AG09309 (cell line): Measurements from ENCODE around the gene UGGT1.

Experiments
- DNase-seq: peaks from one replicate; pipeline ENCODE4 v3.0.0-alpha.2; 2010; ENCODE audit warnings: low read depth
- H3K4me3 ChIP-seq: 2 replicates; pipeline ENCODE4 v1.5.1; 2011; ENCODE audit warnings: mild to moderate bottlenecking, low read depth, low read length, moderate library complexity; ENCODE audit not compliant: control insufficient read depth
- CTCF ChIP-seq: IDR thresholded peaks from 2 replicates; pipeline ENCODE4 v1.5.1; 2011; ENCODE audit warnings: mild to moderate bottlenecking, low read depth, low read length, inconsistent platforms; ENCODE audit not compliant: insufficient read depth, control insufficient read depth; ENCODE audit errors: missing control alignments

The UGGT1 gene

DNA sequence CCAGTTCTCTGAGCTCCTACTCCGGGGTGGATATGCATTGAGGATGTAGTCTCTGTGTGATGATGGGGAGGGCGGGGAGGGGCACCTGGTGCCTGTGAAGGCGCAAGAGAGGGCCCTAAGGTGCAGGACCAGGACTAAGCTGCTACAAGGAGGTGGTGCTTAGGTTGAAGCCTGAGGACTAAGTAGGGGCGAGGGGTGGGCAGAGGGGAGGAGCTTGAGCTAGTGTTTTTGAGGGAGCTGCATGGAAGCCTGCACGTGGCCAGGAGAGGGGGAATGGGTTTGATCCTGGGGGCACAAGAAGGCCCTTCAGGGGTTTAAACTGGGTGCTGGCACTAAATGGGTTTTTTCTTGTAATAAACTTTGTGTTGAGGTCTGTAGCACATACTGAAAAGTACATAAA is 105.0 kb downstream of the UGGT1 start:
- TF ChIP-seq CTCF = no peak
- no peak overlapping the region for H3K4me3 ChIP-seq
- no peak for DNase-seq

GRCh38 chr2:128196471-128196931 is 105.5 kb downstream of the UGGT1 start:
- no peak for DNase-seq
- no peak for TF ChIP-seq CTCF
- H3K4me3 ChIP-seq = no peak overlapping the region

DNA sequence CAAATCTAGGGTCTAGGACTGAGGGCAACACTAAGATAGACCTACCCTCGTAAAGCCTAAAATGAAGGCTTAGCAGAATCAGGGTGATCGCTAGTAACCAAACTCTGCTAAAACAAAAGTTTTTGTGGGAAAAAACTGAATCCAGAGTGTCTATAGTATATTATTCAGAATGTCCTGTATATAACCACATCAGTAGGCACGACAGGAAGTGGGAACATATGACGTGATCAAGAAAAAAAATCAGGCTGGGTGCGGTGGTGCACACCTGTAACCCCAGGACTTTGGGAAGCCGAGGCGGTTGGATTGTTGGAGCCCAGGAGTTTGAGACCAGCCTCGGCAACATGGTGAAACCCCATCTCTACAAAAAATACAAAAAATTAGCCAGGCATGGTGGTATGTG is 106.1 kb downstream of the UGGT1 start:
- no peak for DNase-seq
- H3K4me3 ChIP-seq = no peak overlapping the region
- no peak for TF ChIP-seq CTCF

DNA sequence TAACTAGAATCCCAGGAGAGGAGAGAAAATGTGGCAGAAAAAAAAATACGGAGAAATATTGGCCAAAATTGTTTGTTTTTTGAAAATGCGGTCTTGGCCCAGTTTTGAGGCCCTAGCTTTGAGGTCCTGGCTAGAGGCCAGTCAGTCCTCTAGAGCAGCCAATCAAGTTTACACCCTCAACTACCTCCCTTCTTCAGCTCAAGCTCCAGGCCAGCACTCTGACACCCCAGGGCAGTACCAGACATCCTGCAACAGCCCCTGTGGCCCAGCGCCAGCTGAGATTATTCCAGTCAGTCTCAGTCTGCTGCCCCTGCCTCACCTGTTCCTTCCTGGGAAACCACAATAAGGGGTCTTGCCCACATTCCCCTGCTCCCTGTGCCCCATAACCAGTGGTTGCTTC is 107.7 kb downstream of the UGGT1 start:
- H3K4me3 ChIP-seq = no peak overlapping the region
- TF ChIP-seq CTCF = no peak
- no peak for DNase-seq

- DNase-seq = no peak
- TF ChIP-seq CTCF = no peak
- H3K4me3 ChIP-seq = no peak overlapping the region
Observed at GRCh38 chr2:128199141-128199540, 108.1 kb downstream of the UGGT1 start.

GRCh38 chr2:128202791-128203190 is 111.8 kb downstream of the UGGT1 start:
- no peak for TF ChIP-seq CTCF
- DNase-seq = no peak
- no peak overlapping the region for H3K4me3 ChIP-seq

DNA sequence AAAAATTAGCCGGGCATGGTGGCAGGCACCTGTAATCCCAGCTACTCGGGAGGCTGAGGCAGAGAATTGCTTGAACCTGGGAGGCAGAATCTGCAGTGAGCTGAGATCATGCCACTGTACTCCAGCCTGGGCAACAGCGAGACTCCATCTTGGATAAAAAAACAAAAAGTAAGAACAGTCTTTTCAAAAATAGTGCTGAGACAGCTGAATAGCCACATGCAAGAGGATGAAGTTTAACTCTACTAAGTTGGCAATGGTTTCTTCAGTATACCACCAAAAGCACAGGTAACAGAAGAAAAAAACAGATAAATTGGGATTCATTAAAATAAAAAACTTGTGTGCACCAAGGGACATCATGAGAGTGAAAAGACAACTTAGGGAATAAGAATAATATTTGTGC is 115.2 kb downstream of the UGGT1 start:
- H3K4me3 ChIP-seq = no peak overlapping the region
- no peak for DNase-seq
- TF ChIP-seq CTCF = no peak
